Measurements from ENCODE around the gene COQ10B.
A peak's percentile ranks its signal among the peaks of the same experiment; 100 is the strongest.
"Not testable (repeated sequence)": the region's sequence is repeated elsewhere in the genome, so short reads cannot be mapped to it uniquely, and the experiment has no call there.

COQ10B gene

GRCh38 chr2:197453123-197453913 is at the start of gene COQ10B:
Gene COQ10B, plus strand, starts transcription at chr2:197453552. Its CDS starts 9 bp downstream, at chr2:197453561.
- peak; percentile 95 for DNase-seq

GRCh38 chr2:197405582-197405981 is 47.8 kb upstream of the COQ10B start:
- DNase-seq: no peak

DNA sequence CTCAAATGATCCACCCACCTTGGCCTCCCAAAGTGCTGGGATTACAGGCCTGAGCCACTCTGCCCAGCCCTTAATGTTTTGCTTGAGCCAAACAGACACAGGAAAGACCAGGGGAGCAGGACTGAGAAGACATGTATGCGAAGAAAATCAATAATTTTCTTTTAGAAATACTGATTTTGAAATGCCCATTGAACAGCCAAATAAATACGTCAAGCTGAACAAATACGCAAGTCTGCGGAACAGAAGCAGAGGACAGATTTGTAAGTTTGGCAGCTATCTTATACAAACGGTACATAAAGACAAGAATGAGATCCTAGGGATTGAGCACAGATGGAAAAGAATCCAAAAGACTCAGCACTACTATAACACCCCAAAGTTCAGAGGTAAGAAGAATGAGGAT is 39.3 kb upstream of the COQ10B start:
- DNase-seq: no peak

GRCh38 chr2:197414515-197414914 is 38.8 kb upstream of the COQ10B start:
- DNase-seq: no peak

DNA sequence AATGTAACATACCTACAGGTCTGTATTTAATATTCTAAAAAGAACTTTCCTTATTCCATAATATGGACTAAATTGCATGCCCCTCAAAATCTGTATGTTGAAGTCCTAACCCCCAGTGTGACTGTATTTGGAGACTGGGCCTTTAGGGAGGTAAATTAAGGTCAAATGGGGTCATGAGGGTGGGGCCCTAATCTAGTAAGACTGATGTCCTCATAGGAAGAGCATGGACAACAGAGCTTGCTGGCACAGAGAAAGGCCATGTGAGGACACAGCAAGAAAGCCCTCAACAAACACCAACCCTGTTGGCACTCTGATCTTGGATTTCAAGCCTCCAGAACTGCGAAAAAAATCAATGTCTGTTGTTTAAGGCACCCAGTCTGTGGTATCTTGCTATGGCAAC is 37.1 kb upstream of the COQ10B start:
- no peak for DNase-seq

DNA sequence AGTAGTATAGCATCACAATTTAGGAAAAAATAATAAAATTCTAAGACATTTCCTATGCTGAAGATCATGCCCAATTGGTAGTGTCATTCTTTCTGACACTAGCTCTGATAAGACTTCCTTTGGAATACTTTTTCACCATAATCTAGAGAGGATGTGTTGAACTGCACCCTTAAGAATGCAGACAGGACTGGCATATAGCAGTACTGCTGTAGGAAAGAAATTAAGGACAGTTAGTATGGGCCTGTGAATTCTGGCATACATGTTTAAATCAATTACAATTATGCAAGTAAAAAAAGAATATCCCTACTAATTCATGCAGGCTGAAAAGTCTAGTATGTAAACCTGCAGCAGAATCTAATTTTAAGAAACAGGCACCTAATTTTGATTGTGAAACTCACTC is 33.9 kb upstream of the COQ10B start:
- no peak for DNase-seq

DNA sequence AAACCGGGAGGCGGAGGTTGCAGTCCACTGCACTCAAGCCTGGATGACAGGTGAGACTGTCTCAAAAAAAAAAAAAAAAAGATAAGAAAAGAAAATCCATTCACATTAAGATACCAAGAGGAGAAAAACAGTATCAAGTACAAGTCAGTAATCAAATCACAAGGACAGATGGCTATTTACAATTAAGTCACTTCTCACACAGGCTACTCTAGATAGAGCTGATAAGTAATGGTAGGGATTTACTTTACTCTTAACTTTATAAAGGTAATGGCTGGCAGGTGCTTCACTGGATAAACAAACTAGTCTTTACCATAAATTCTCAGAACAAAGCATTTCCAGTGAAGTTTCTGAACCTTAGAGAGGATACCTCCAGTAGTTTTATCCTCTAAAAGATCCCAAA is 30.0 kb upstream of the COQ10B start:
- no peak for DNase-seq

DNA sequence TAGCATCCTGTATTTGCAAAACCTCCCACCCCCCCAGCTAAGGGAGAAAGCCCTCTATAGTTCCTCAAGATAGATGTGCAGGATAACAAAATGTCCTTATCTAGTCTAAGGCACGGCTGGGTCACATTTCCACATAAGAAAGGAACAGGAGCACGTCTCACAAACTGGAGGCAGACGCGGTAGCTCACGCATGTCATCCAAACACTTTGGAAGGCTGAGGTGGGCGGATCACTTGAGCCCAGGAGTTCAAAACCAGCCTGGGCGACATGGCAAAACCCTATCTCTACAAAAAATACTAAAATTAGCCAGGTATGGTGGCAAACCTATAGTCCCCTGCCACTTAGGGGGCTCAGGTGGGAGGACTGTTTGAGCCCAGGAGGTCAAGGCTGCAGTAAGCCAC is 27.8 kb upstream of the COQ10B start:
- DNase-seq: no peak

DNA sequence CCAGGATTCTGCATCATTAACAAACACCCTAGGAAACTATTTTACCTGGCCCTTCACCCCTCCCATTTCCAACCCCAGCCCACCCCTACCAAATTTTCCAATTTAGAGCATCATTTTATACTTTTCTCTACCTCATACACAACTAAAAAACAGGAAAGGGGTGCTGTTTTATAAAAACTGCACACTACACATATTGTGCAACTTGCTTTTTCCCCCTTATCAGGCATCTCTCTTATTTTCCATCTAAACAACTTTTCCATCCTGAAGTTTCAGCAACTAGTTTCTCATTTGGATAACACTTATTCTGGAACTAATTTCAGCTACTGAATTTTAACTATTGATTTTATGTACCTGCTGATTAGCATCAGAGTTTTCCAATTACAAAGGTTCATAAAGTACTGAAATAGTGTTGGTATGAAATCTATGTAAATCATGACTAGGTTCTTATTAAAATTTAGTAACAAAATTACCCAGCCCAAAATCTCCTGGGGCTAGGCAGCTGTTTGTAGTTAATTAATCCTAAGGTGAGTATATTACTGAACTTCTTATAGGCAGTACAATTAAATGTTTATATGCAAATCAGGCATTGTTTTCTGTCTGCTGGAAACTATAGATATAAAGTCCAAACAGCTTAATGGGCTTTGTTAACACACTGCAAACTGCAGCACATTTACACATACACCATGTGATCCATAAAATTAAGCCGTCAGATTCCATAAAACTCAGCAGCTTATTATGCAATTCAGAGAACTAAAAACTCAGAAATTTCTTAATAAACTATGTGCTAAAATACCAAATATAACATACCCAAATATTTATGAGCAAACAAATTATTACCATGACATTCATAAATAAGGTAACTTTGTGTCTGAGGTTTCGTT is 26.4 kb upstream of the COQ10B start:
- DNase-seq: no peak

- DNase-seq: no peak
Observed at GRCh38 chr2:197427986-197428385, 25.4 kb upstream of the COQ10B start.

GRCh38 chr2:197431858-197432257 is 21.5 kb upstream of the COQ10B start:
- DNase-seq: no peak

- not testable (repeated sequence) for DNase-seq
Observed at GRCh38 chr2:197432527-197432926, 20.8 kb upstream of the COQ10B start.

GRCh38 chr2:197433780-197434438 is 19.4 kb upstream of the COQ10B start:
- no peak for DNase-seq

- DNase-seq: peak; percentile 99
Observed at GRCh38 chr2:197434541-197435513, 18.5 kb upstream of the COQ10B start, which contains the start of gene SF3B1. Gene SF3B1, minus strand, starts transcription at chr2:197435028. Its CDS starts 29 bp downstream, at chr2:197434999.

- no peak for DNase-seq
Observed at GRCh38 chr2:197435598-197436420, 17.5 kb upstream of the COQ10B start.

- DNase-seq: no peak
Observed at GRCh38 chr2:197437380-197437779, 16.0 kb upstream of the COQ10B start.

DNA sequence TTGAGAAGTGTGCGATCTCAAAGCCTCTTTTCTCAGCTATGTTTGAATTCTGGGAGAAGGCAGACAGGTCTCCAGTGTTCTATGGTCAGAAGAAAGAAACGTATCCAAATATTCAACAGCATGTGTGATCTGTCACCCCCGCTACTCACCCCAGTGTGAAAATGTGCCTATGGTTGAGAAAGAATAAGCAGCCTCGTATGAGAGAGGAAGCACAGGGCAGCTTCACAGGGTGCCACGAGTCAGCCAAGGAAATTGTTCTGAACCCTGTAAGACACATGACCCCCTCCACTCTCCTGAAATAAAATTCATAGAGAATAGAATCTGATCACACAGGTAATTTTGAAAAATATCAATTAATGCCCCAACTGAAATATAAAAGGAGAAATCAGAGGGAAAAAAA is 10.5 kb upstream of the COQ10B start:
- no peak for DNase-seq

GRCh38 chr2:197445746-197446145 is 7.6 kb upstream of the COQ10B start:
- DNase-seq: no peak

DNA sequence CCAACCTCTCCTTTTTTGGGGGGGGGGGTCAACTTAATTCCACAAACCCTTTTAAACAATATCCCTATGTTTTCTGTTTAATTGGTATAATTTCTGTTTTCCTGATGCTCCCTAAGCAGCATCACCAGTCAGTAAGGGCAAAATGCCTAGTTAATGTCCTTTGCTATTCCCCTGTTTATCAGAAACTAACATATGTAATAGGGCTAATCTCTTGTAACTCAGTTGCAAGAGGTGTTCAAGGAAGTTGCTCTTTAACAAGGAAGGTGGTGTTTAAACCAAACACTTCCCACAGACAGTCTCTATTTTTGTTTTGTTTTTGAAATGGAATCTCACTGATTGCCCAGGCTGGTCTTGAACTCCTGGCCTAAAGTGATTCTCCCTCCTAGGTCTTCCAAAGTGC is 6.5 kb upstream of the COQ10B start:
- no peak for DNase-seq

- DNase-seq: no peak
Observed at GRCh38 chr2:197450465-197450864, 2.9 kb upstream of the COQ10B start.

DNA sequence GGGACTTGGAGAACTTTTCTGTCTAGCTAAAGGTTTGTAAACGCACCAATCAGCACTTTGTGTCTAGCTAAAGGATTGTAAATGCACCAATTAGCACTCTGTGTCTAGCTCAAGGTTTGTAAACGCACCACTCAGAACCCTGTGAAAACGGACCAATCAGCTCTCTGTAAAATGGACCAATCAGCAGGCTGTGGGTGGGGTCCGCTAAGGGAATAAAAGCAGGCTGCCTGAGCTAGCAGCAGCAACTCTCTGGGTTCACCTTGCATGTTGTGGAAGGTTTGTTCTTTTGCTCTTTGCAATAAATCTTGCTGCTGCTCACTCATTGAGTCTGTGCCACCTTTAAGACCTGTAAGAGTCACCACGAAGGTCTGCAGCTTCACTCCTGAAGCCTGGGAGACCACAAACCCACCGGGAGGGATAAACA is 2.4 kb upstream of the COQ10B start:
- DNase-seq: not testable (repeated sequence)

Data from activated CD4-positive, CD25-positive, alpha-beta regulatory T cell treated with anti-CD3 and anti-CD28 coated beads, Interleukin-2, amount 50 U/mL, for 72 hours (primary cell).